Liver (tissue), 3 donors: ENCODE results near the gene ZNF365.

Experiments
- FOXA1 ChIP-seq: IDR thresholded peaks from 2 replicates; pipeline ENCODE4 v1.6.1; 2016; ENCODE audit warnings: antibody characterized with exemption
- GABPA ChIP-seq, 2 donors: IDR thresholded peaks in 1 of 2; conservative IDR thresholded peaks in 1 of 2; 2 replicates each; pipeline ENCODE4 v1.6.1; 2016; ENCODE audit warnings: antibody characterized with exemption in 2 of 2, mild to moderate bottlenecking in 1 of 2, moderate library complexity in 1 of 2
- JUND ChIP-seq, 2 donors: IDR thresholded peaks; 2 replicates each; pipeline ENCODE4 v1.6.1; 2016; ENCODE audit warnings: antibody characterized with exemption in 2 of 2
- RAD21 ChIP-seq, 2 donors: IDR thresholded peaks; 2 replicates each; pipeline ENCODE4 v1.6.1; 2016; ENCODE audit warnings: antibody characterized with exemption in 2 of 2, mild to moderate bottlenecking in 2 of 2
- TAF1 ChIP-seq: conservative IDR thresholded peaks from 2 replicates; pipeline ENCODE4 v1.6.1; 2016; ENCODE audit warnings: antibody characterized with exemption, mild to moderate bottlenecking
- TF ChIP-seq, protein P1 (sequence below): IDR thresholded peaks from 2 replicates; pipeline ENCODE4 v1.6.1; 2016; ENCODE audit warnings: antibody characterized with exemption
- TF ChIP-seq, protein P2 (sequence below): fragments of 150-350 bp; IDR thresholded peaks from 2 replicates; pipeline ENCODE4 v1.5.1; 2017; ENCODE audit warnings: improper control_type of control experiment, low read depth, low read length; ENCODE audit not compliant: missing input control
- TF ChIP-seq, protein P3 (sequence below): IDR thresholded peaks from 2 replicates; pipeline ENCODE4 v1.6.1; 2016; ENCODE audit warnings: antibody characterized with exemption
- TF ChIP-seq, protein P4 (sequence below): IDR thresholded peaks from 2 replicates; pipeline ENCODE4 v1.6.1; 2016; ENCODE audit warnings: antibody characterized with exemption, mild to moderate bottlenecking
- TF ChIP-seq, protein P5 (sequence below): IDR thresholded peaks from 2 replicates; pipeline ENCODE4 v1.6.1; 2016; ENCODE audit warnings: antibody characterized with exemption
- donor health status: healthy.
- donor health status: healthy.

DNA sequence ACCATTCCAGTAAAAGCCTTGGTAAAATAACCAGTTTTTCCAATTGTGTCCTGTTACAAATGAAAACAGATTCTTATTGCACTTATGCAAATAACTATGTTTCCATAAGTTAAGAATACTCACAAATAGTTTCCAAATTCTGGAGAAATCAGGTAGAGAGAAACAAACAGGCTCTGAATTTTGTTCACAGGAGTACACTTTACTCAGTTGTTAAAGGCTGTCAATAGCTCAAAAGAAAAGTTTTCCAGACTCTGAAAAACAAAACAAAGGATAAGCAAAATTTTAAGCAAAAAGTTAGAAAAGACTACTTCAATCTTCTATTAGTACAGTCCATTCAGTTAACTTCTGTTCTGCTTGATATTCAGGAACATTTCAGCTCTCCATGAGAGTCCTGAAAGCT lies 32.8 kb upstream of the ZNF365 start:
- TF ChIP-seq, protein P1, sequence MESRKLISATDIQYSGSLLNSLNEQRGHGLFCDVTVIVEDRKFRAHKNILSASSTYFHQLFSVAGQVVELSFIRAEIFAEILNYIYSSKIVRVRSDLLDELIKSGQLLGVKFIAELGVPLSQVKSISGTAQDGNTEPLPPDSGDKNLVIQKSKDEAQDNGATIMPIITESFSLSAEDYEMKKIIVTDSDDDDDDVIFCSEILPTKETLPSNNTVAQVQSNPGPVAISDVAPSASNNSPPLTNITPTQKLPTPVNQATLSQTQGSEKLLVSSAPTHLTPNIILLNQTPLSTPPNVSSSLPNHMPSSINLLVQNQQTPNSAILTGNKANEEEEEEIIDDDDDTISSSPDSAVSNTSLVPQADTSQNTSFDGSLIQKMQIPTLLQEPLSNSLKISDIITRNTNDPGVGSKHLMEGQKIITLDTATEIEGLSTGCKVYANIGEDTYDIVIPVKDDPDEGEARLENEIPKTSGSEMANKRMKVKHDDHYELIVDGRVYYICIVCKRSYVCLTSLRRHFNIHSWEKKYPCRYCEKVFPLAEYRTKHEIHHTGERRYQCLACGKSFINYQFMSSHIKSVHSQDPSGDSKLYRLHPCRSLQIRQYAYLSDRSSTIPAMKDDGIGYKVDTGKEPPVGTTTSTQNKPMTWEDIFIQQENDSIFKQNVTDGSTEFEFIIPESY = no peak
- TF ChIP-seq, protein P2, sequence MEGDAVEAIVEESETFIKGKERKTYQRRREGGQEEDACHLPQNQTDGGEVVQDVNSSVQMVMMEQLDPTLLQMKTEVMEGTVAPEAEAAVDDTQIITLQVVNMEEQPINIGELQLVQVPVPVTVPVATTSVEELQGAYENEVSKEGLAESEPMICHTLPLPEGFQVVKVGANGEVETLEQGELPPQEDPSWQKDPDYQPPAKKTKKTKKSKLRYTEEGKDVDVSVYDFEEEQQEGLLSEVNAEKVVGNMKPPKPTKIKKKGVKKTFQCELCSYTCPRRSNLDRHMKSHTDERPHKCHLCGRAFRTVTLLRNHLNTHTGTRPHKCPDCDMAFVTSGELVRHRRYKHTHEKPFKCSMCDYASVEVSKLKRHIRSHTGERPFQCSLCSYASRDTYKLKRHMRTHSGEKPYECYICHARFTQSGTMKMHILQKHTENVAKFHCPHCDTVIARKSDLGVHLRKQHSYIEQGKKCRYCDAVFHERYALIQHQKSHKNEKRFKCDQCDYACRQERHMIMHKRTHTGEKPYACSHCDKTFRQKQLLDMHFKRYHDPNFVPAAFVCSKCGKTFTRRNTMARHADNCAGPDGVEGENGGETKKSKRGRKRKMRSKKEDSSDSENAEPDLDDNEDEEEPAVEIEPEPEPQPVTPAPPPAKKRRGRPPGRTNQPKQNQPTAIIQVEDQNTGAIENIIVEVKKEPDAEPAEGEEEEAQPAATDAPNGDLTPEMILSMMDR = no peak
- no peak for TF ChIP-seq RAD21 (IDR thresholded peaks at IDR 0.05)
- TF ChIP-seq, protein P3, sequence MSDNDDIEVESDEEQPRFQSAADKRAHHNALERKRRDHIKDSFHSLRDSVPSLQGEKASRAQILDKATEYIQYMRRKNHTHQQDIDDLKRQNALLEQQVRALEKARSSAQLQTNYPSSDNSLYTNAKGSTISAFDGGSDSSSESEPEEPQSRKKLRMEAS = no peak
- no peak for TF ChIP-seq TAF1
- TF ChIP-seq, protein P4, sequence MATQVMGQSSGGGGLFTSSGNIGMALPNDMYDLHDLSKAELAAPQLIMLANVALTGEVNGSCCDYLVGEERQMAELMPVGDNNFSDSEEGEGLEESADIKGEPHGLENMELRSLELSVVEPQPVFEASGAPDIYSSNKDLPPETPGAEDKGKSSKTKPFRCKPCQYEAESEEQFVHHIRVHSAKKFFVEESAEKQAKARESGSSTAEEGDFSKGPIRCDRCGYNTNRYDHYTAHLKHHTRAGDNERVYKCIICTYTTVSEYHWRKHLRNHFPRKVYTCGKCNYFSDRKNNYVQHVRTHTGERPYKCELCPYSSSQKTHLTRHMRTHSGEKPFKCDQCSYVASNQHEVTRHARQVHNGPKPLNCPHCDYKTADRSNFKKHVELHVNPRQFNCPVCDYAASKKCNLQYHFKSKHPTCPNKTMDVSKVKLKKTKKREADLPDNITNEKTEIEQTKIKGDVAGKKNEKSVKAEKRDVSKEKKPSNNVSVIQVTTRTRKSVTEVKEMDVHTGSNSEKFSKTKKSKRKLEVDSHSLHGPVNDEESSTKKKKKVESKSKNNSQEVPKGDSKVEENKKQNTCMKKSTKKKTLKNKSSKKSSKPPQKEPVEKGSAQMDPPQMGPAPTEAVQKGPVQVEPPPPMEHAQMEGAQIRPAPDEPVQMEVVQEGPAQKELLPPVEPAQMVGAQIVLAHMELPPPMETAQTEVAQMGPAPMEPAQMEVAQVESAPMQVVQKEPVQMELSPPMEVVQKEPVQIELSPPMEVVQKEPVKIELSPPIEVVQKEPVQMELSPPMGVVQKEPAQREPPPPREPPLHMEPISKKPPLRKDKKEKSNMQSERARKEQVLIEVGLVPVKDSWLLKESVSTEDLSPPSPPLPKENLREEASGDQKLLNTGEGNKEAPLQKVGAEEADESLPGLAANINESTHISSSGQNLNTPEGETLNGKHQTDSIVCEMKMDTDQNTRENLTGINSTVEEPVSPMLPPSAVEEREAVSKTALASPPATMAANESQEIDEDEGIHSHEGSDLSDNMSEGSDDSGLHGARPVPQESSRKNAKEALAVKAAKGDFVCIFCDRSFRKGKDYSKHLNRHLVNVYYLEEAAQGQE = no peak
- no peak for TF ChIP-seq FOXA1
- TF ChIP-seq, protein P5, sequence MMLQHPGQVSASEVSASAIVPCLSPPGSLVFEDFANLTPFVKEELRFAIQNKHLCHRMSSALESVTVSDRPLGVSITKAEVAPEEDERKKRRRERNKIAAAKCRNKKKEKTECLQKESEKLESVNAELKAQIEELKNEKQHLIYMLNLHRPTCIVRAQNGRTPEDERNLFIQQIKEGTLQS = no peak
- TF ChIP-seq JUND (IDR thresholded peaks at IDR 0.05) = no peak
- no peak for TF ChIP-seq GABPA (IDR thresholded peaks at IDR 0.05 in 1 of 2, conservative IDR thresholded peaks at IDR 0.05 in 1 of 2)
